COLO668 (cell line): Measurements from ENCODE around the gene IMP3.

Experiments
- DNase-seq: peaks from one replicate; lab custom pipeline; 2025; ENCODE audit not compliant: unreplicated experiment; lab: John Stamatoyannopoulos, UW

The IMP3 gene

GRCh38 chr15:75622505-75622904 is 17.5 kb downstream of the IMP3 start:
- no peak for DNase-seq

- DNase-seq = no peak
Measured at GRCh38 chr15:75620841-75621391, 19.1 kb downstream of the IMP3 start.

- no peak for DNase-seq
Measured at GRCh38 chr15:75620058-75620820, 19.8 kb downstream of the IMP3 start.

GRCh38 chr15:75616766-75617165 is 23.3 kb downstream of the IMP3 start:
- no peak for DNase-seq

- no peak for DNase-seq
Measured at GRCh38 chr15:75606711-75607699, 33.0 kb downstream of the IMP3 start.

GRCh38 chr15:75606026-75606425 is 34.0 kb downstream of the IMP3 start:
- DNase-seq = no peak

- no peak for DNase-seq
Measured at GRCh38 chr15:75599401-75599800, 40.6 kb downstream of the IMP3 start.

- no peak for DNase-seq
Measured at GRCh38 chr15:75598361-75598760, 41.7 kb downstream of the IMP3 start.

- DNase-seq = no peak
Measured at GRCh38 chr15:75597667-75598341, 42.2 kb downstream of the IMP3 start.

GRCh38 chr15:75596703-75597345 is 43.2 kb downstream of the IMP3 start:
- DNase-seq = no peak

GRCh38 chr15:75594276-75594675 is 45.7 kb downstream of the IMP3 start:
- DNase-seq = no peak

- no peak for DNase-seq
Measured at GRCh38 chr15:75591655-75592364, 48.2 kb downstream of the IMP3 start.

- DNase-seq = no peak
Measured at GRCh38 chr15:75590239-75590638, 49.8 kb downstream of the IMP3 start.
